B cell (primary cell): ENCODE data around the gene RRAGC. TPM values are rescaled to one million over a fixed set of nuclear protein-coding genes. Genes with fewer than 3 reads are reported as not detected.

ENCODE experiments used
- ATAC-seq: fragments of 200-7000 bp; cut with Tn5 transposase; one replicate; pipeline ENCODE4 v1.10.0; 2021; ENCODE audit warnings: low read depth, mild to moderate bottlenecking, moderate number of reproducible peaks, moderate library complexity
- CTCF ChIA-PET: fragments of 350-600 bp; sonication (Branson Sonifier 250); formaldehyde crosslinking; loops from one replicate; lab custom pipeline; 2021; ENCODE audit warnings: antibody characterized with exemption, inconsistent platforms; lab: Charles Lee
- POLR2A ChIA-PET: fragments of 350-600 bp; sonication (Branson Sonifier 250); formaldehyde crosslinking; loops from one replicate; lab custom pipeline; 2021; ENCODE audit warnings: antibody characterized with exemption; lab: Charles Lee
- DNase-seq: peaks from one replicate; pipeline ENCODE4 v3.0.0; 2013
- H2AFZ ChIP-seq: 2 replicates; pipeline ENCODE4 v1.6.1; 2012; ENCODE audit warnings: mild to moderate bottlenecking, low read depth, low read length; ENCODE audit not compliant: insufficient read depth, poor library complexity, severe bottlenecking
- H3K27ac ChIP-seq, 2 donors: 1 replicate in 1 of 2; 2 replicates in 1 of 2; pipeline ENCODE4 v1.5.1; 2012 to 2013; ENCODE audit warnings: low read length in 2 of 2, mild to moderate bottlenecking in 2 of 2, moderate library complexity in 1 of 2
- H3K27me3 ChIP-seq, 4 experiments: fragments of 200-600 bp in 1 of 4; sonication (generic) in 1 of 4; replicated peaks in 1 of 4; 1 replicate in 2 of 4; 2 replicates in 2 of 4; pipeline versions ENCODE4 v1.6.1 to v1.7.0; 2013 to 2016; ENCODE audit warnings: low read length in 3 of 4, mild to moderate bottlenecking in 2 of 4, mixed read lengths in 1 of 4, moderate library complexity in 1 of 4; ENCODE audit not compliant: insufficient read depth in 4 of 4, control insufficient read depth in 3 of 4; ENCODE audit errors: control extremely low read depth in 1 of 4
- H3K36me3 ChIP-seq, 2 experiments: replicated peaks in 1 of 2; 1 replicate in 1 of 2; 2 replicates in 1 of 2; pipeline versions ENCODE4 v1.6.1 to v1.7.1; 2013; ENCODE audit warnings: low read length in 1 of 2; ENCODE audit not compliant: insufficient read depth in 2 of 2, control insufficient read depth in 1 of 2; ENCODE audit errors: control extremely low read depth in 1 of 2, extremely low read depth in 1 of 2
- H3K4me1 ChIP-seq, 2 donors: fragments of 200-600 bp in 1 of 2; sonication (generic) in 1 of 2; 1 replicate in 1 of 2; 2 replicates in 1 of 2; pipeline versions ENCODE4 v1.5.1 to v1.6.1; 2013 to 2017; ENCODE audit warnings: low read length in 2 of 2; ENCODE audit not compliant: control insufficient read depth in 2 of 2, insufficient read depth in 2 of 2
- H3K4me2 ChIP-seq: replicated peaks from 2 replicates; pipeline ENCODE3; 2012; ENCODE audit warnings: mild to moderate bottlenecking, low read depth, low read length; ENCODE audit not compliant: poor library complexity, severe bottlenecking
- H3K4me3 ChIP-seq, 5 experiments: fragments of 200-600 bp in 1 of 5; sonication (generic) in 1 of 5; 1 replicate in 3 of 5; 2 replicates in 2 of 5; pipeline versions ENCODE4 v1.5.1 to v1.7.0; 2011 to 2016; ENCODE audit warnings: low read length in 4 of 5, mild to moderate bottlenecking in 4 of 5, low read depth in 2 of 5, control low read depth in 1 of 5, moderate library complexity in 1 of 5; ENCODE audit not compliant: insufficient read depth in 1 of 5; ENCODE audit errors: control extremely low read depth in 1 of 5, extremely low read depth in 1 of 5
- H3K79me2 ChIP-seq: fragments of 200-600 bp; sonication (generic); one replicate; pipeline ENCODE4 v1.6.0; 2016; ENCODE audit warnings: low read length; ENCODE audit not compliant: control insufficient read depth, insufficient read depth
- H3K9ac ChIP-seq: fragments of 200-600 bp; sonication (generic); 2 replicates; pipeline ENCODE4 v1.6.1; 2017; ENCODE audit warnings: mild to moderate bottlenecking, low read length, moderate library complexity
- H3K9me3 ChIP-seq, 3 donors: one replicate each; pipeline versions ENCODE4 v1.6.1 to v1.7.1; 2013; ENCODE audit warnings: low read length in 2 of 3; ENCODE audit not compliant: control insufficient read depth in 2 of 3, insufficient read depth in 1 of 3; ENCODE audit errors: control extremely low read depth in 1 of 3
- H4K20me1 ChIP-seq: 2 replicates; pipeline ENCODE4 v1.6.0; 2012; ENCODE audit warnings: mild to moderate bottlenecking, low read length; ENCODE audit not compliant: insufficient read depth, control insufficient read depth, poor library complexity, severe bottlenecking
- H3K27ac Mint-ChIP-seq: one replicate; pipeline ENCODE4 v1.8.0; 2021; ENCODE audit warnings: mixed read lengths
- H3K27me3 Mint-ChIP-seq: one replicate; pipeline ENCODE4 v1.8.0; 2021; ENCODE audit warnings: mixed read lengths
- H3K4me1 Mint-ChIP-seq: one replicate; pipeline ENCODE4 v1.8.0; 2021; ENCODE audit warnings: mixed read lengths
- H3K4me3 Mint-ChIP-seq: one replicate; pipeline ENCODE4 v1.8.0; 2021; ENCODE audit warnings: mixed read lengths
- H3K9me3 Mint-ChIP-seq: one replicate; pipeline ENCODE4 v1.8.0; 2022; ENCODE audit warnings: mixed read lengths; ENCODE audit not compliant: insufficient read depth
- EZH2 ChIP-seq: IDR thresholded peaks from 2 replicates; pipeline ENCODE4 v1.6.1; 2012; ENCODE audit warnings: borderline replicate concordance, low read depth, mild to moderate bottlenecking, moderate library complexity, low read length; ENCODE audit not compliant: insufficient read depth, poor library complexity, severe bottlenecking
- WGBS: methylation state at CpG from one replicate; pipeline ENCODE4 v1.1.5; 2013; ENCODE audit warnings: missing lambda C conversion rate; ENCODE audit not compliant: insufficient coverage; 5-methylcytosine and 5-hydroxymethylcytosine counted together
- intact Hi-C: fragments of 100-400 bp; cut with micrococcal nuclease; formaldehyde crosslinking; loops from one replicate; pipeline ENCODE4 v1.10.0; 2022
- polyA plus RNA-seq: library from polyadenylated mRNA; depleted of rRNA; stranded (reverse); fragments of >200 nt; gene quantifications from 2 replicates; pipeline ENCODE4 v1.2.3, GENCODE V29; 2012
- total RNA-seq, 2 donors: library from RNA; stranded (reverse); fragments of 120-200 nt in 1 of 2; gene quantifications; 1 replicate in 1 of 2; 2 replicates in 1 of 2; pipeline versions ENCODE4 v1.2.3 to v1.2.4, GENCODE V29; 2013 to 2022
- TF ChIP-seq, protein P1 (sequence below): fragments of 200-600 bp; IDR thresholded peaks from one replicate; pipeline ENCODE4 v1.8.0; 2022; ENCODE audit warnings: antibody characterized with exemption, mild to moderate bottlenecking

Gene RRAGC
- total and polyA plus RNA-seq, 2 donors (not counting 1 experiment from before 2014, with no cell fraction given), result 11.4 to 37.6 TPM

DNA sequence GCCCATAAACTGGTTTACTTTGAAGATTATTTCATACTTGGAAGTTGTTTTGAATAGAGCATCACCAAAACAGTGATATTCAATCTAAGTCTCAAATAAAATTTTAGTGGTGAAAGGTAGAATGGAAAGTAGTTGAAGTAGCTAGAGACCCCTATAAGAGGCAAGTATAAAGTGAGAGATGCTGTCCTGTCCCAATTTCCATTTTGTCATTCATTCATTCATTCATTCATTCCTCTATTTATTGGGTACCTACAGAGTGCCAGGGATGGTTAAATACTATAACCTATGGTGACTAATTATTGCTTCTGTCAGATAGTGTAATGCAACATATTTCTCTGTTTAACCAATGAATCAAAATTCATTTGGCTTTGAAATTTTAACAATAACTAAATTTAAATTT, 32.7 kb downstream of the RRAGC start:
- no peaks in the 10 kb centered on the region for H3K36me3 ChIP-seq
- H3K27ac Mint-ChIP-seq, result no peak overlapping the region
- no peak for TF ChIP-seq EZH2
- TF ChIP-seq, protein P1, sequence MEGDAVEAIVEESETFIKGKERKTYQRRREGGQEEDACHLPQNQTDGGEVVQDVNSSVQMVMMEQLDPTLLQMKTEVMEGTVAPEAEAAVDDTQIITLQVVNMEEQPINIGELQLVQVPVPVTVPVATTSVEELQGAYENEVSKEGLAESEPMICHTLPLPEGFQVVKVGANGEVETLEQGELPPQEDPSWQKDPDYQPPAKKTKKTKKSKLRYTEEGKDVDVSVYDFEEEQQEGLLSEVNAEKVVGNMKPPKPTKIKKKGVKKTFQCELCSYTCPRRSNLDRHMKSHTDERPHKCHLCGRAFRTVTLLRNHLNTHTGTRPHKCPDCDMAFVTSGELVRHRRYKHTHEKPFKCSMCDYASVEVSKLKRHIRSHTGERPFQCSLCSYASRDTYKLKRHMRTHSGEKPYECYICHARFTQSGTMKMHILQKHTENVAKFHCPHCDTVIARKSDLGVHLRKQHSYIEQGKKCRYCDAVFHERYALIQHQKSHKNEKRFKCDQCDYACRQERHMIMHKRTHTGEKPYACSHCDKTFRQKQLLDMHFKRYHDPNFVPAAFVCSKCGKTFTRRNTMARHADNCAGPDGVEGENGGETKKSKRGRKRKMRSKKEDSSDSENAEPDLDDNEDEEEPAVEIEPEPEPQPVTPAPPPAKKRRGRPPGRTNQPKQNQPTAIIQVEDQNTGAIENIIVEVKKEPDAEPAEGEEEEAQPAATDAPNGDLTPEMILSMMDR, result no peak
- no peaks in the 10 kb centered on the region for H3K4me1 Mint-ChIP-seq
- intact Hi-C loops, result no loop called here
- peaks cover 44% of the 10 kb centered on the region for H3K27me3 Mint-ChIP-seq
- no peaks in the 10 kb centered on the region for H3K9me3 Mint-ChIP-seq
- no peaks in the 10 kb centered on the region for H3K79me2 ChIP-seq
- no peak overlapping the region for H3K27ac ChIP-seq
- no peaks in the 10 kb centered on the region for H3K4me1 ChIP-seq
- no peak overlapping the region for H3K4me3 ChIP-seq
- ATAC-seq, result no peak
- H3K4me3 Mint-ChIP-seq, result no peak overlapping the region
- POLR2A ChIA-PET, result no interaction called here
- no peak overlapping the region for H3K9ac ChIP-seq
- CTCF ChIA-PET, result interaction anchor here (1.1 kb wide), 1 partner anchor 8 kb away, joined by 3 read pairs; no protein-coding TSS in a partner anchor
- DNase-seq, result no peak
- no peaks in the 10 kb centered on the region for H4K20me1 ChIP-seq
- no peak overlapping the region for H2AFZ ChIP-seq
- no peaks in the 10 kb centered on the region for H3K9me3 ChIP-seq
- H3K27me3 ChIP-seq, result peaks cover 0 to 26% (median 9%) of the 10 kb centered on the region in 4 experiments
- H3K4me2 ChIP-seq, result no peak overlapping the region

DNA sequence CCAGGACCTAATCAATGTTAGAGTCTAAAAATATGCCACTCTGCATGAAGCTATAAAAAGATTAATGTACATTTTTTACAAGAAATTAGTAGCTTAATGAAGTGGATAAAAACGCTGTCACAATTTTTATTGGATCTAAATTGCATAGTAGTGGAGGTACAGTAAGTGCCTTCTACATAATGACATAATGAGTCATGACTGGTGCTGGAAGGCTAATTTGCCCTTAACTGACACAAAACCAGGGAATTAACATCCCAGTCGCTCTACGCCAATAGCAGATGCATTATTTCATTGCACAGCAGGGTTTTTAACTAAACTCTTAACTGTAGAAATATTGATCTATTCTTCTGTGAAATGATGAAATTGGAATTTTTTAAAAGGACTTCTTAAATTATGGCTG, 33.3 kb downstream of the RRAGC start:
- Histone ChIP-seq H3K4me3 (no peak overlapping the region), H3K4me2 (no peak overlapping the region), H3K4me1 (no peaks in the 10 kb centered on the region), H3K27me3 (peaks cover 0 to 26% (median 6%) of the 10 kb centered on the region in 4 experiments), H3K9me3 (no peaks in the 10 kb centered on the region), H3K36me3 (no peaks in the 10 kb centered on the region), H3K27ac (no peak overlapping the region), H3K9ac (no peak overlapping the region), H2AFZ (no peak overlapping the region), H3K79me2 (no peaks in the 10 kb centered on the region), H4K20me1 (no peaks in the 10 kb centered on the region)
- CTCF ChIA-PET, result no interaction called here
- POLR2A ChIA-PET, result no interaction called here
- Mint-ChIP-seq H3K27me3 (peaks cover 50% of the 10 kb centered on the region), H3K9me3 (no peaks in the 10 kb centered on the region), H3K4me3 (no peak overlapping the region), H3K4me1 (no peaks in the 10 kb centered on the region), H3K27ac (no peak overlapping the region)
- intact Hi-C loops, result no loop called here
- DNase-seq (no peak), ATAC-seq (no peak)
- no peak for TF ChIP-seq EZH2
- TF ChIP-seq, protein P1, result no peak
- WGBS, result no CpG with 5 or more reads among the region's 3 CpGs
